ENCODE data around the gene HRC.
"Not testable (repeated sequence)": the region's sequence is repeated elsewhere in the genome, so short reads cannot be mapped to it uniquely, and the experiment has no call there.

HRC gene

DNA sequence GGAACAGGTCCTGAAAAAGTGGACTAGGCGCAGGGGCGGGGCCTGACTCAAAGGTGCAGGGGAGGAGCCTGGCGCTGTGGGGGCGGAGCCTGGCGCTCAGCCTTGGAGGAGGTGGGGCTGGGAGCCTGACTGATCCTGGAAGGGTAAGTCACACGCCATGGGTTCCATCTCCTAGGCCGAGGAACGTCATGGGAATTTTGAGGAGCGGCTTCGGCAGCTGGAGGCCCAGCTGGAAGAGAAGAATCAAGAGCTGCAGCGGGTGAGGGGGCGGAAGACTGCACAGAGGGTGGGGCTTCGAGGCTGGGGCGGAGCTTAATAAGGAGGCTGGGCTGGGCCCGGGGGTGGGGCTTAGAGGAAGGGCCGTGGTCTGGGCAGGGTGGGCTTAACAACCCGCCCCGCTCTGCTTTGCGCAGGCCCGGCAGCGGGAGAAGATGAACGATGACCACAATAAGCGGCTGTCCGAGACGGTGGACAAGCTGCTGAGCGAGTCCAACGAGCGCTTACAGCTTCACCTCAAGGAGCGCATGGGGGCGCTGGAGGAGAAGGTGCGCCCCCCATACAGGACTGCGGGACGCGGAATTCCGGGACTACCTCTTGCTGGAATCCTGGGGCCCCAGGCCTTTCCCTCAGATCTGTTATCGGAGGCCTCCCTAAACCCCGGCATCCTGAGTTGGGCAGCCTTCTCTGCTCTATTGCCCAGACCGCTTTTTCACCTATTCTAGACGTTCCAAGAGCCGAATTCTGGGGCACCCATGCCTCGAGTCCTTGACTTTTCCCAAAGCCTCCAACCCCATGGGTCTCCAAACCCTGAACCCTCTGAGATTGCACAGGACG lies 21.4 kb downstream of the HRC start:
- peak; percentile 92 for DNase-seq

GRCh38 chr19:49132974-49133609 lies 22.1 kb downstream of the HRC start:
- peak; percentile 51 for DNase-seq

- no peak for DNase-seq
These were observed 24.9 kb downstream of the HRC start for GRCh38 chr19:49130325-49130724.

DNA sequence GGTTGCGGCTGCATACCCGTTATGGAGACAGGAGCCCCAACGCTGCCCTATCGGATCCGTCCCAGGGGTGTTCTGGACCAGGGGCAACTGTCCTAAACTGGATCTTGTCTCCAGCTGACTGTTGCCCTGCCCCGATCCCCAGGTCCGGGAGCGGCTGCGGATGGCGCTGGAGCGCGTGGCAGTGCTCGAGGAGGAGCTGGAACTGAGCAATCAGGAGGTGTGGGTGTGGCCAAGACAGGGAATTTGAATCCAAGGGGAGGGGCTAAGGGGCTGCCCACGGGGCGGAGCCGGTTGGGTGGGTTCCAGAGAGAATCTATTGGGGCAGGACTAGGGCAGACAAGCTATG lies 26.0 kb downstream of the HRC start:
- no peak for DNase-seq

- no peak for DNase-seq
These were observed 26.5 kb downstream of the HRC start for GRCh38 chr19:49128545-49129237.

DNA sequence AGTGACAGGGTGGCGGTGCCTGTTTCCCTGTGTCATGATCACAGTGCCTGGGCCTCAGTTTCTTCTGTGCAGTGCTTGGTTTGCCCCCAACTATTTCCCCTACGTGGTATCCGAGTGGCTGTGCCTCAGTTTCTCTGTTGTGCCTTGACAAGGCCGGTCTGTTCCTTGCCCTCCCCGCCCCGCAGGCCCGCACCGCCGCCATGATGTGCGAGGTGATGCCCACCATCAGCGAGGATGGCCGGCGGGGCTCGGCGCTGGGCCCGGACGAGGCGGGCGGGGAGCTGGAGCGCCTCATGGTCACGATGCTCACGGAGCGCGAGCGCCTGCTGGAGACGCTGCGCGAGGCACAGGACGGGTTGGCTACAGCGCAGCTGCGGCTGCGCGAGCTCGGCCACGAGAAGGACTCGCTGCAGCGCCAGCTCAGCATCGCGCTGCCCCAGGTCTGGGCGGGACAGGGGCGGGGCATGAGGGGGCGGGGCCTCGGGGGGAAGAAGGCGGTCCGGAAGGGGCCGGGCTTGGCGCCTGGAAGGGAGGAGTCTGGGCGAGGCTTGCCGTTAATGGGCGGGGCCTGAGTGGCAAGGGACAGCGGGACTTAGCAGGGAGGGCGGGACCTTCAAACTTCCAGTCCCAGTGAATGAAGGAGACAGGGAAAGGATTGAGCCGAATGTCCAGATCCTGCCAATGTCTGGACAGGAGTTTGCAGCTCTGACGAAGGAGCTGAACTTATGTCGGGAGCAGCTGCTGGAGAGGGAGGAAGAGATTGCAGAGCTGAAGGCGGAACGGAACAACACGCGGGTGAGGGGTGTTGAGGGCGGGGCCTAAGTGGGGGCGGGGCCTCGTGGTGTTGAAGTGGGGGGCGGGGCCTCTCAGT lies 27.3 kb downstream of the HRC start:
- DNase-seq, result peak; percentile 99

- DNase-seq, result not testable (repeated sequence)
These were observed 28.0 kb downstream of the HRC start for GRCh38 chr19:49127225-49127624.

DNA sequence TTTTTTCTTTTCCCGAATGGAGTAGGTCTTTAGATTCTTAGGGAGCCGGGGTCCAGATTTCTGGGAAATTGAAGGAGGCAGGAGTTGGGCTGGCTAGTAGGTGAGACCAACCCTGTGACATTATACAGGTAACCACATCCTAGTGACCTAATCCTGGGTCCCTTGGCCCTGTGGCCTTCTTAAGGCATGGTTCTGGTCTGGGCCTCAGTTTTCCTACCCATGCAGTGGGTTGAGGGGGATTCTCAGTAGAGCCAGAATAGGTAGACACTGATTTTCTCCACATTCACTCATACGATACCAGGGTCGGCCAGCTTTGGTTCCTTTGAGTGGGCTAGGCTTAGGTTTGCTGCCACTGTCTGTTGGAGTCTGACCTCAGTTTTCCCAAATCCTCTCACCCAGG lies 28.6 kb downstream of the HRC start:
- no peak for DNase-seq

- peak; percentile 51 for DNase-seq
These were observed 30.0 kb downstream of the HRC start for GRCh38 chr19:49125025-49125731.

DNA sequence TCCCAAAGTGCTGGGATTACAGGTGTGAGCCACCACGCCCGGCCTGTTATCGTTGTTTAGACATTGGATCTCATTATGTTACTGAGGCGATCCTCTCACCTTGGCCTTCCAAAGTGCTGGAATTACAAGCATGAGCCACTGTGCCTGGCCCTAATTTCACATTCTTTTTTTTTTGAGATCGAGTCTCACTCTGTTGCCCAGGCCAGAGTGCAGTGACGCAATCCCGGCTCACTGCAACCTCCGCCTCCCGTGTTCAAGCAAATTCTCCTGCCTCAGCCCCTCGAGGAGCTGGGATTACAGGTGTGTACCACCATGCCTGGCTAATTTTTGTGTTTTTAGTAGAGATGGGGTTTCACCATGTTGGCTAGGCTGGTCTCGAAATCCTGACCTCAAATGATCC lies 31.9 kb downstream of the HRC start:
- DNase-seq, result not testable (repeated sequence)

DNA sequence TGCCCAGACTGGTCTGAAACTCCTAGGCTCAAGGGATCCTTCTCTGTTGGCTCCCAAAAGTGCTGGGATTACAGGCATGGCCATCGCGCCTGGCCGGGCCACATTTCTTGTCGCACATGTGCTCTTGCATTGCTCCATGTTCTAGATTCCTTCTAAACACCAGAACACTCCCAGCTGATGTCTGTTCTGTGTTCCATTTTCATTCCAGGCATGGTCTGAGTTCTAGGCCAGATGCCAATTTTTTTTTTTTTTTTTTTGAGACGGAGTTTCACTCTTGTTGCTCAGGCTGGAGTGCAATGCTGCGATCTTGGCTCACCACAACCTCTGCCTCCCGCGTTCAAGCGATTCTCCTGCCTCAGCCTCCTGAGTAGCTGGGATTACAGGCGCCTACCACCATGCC lies 33.4 kb downstream of the HRC start:
- not testable (repeated sequence) for DNase-seq

DNA sequence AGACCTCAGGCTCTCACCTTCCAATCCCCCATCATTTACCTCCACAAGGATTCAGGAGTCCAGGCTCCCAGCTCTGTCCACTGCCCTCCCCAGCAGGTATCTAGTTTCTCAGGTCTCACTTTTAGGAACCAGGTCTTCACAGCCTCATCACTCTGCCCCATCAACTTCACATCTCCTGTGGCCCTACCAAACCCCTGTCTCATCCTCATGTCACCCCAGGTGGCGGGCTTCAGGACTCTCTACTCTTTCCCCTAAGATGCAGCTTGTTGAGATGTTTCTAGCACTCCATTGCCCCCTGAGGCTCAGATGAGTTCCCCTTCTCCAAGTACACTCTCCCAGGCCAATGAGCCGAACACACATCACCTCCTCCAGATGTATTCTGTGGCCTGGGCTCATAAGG lies 34.3 kb downstream of the HRC start:
- DNase-seq, result no peak

DNA sequence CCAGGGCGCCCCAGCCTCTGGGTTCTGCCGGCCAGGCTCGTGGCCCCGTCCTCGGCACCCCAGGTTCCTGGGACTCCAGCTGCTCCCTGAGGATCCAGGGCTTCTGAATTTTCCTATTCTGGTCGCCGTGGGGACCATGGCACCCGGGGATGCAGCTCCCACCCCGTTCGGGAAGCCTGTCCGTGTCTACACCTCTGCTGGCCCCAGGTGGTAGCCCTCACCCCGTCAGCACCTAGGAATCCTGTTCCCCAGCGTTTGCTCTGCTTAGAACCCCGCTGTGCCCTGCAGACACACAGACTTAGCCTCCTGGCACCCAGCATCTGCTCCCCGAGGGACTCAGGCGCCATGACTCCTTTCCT lies 34.9 kb downstream of the HRC start:
- no peak for DNase-seq

DNA sequence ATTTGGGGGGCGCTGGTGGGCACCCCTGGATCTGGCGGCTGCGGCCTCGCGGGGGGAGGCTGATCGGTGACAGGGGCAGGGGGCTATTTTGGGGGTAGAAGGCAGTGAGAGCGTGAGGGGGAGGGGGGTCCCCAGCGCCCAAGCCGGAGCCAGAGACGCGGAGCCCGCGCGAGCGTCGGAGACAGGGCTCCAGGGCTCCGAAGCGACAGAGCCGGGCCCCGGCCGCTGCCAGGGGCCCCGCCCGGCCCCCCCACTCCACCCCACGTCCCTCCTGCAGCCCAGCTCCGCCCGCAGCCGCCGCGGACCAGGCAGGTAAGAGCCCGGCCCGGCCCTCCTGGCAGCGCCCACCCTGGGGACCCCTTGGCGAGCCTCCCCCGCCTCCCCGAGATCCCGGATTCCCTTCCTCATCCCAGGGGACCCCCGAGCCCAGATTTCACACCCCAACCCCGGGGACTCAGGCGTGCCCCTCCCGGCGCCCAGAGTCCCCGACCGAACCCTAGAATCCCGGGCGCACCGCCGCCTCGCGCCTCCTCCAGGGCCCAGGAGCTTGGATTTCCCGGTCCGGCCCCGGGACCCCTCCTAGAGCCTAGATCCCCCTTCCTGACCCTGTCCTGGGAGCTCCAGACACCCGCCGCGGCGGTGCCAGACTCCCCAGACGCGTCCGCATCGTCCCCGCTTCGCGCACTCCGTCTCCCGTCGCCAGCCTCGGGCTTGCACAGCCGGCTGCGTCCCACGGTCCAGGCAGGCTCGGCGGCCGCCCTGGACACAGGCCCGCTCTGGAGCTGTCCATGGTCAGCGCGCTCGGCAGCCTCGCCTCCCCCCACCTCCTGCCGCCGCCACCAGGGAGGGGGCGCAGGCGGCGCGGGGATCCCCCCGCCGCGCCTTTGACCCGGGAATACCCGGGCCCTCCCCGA lies 35.5 kb downstream of the HRC start, which contains the start of gene PPFIA3:
TSS of gene PPFIA3 (plus strand) at position 134 of the 914 bp plus-strand sequence. CDS start 8,330 bp downstream, outside the sequence.
- peak; percentile 73 for DNase-seq

- peak; percentile 98 for DNase-seq
These were observed 36.4 kb downstream of the HRC start, which contains the start of gene C19orf73 for GRCh38 chr19:49118565-49119410. C19orf73 (minus strand) TSS chr19:49119143; CDS start chr19:49119022, 121 bp downstream.

DNA sequence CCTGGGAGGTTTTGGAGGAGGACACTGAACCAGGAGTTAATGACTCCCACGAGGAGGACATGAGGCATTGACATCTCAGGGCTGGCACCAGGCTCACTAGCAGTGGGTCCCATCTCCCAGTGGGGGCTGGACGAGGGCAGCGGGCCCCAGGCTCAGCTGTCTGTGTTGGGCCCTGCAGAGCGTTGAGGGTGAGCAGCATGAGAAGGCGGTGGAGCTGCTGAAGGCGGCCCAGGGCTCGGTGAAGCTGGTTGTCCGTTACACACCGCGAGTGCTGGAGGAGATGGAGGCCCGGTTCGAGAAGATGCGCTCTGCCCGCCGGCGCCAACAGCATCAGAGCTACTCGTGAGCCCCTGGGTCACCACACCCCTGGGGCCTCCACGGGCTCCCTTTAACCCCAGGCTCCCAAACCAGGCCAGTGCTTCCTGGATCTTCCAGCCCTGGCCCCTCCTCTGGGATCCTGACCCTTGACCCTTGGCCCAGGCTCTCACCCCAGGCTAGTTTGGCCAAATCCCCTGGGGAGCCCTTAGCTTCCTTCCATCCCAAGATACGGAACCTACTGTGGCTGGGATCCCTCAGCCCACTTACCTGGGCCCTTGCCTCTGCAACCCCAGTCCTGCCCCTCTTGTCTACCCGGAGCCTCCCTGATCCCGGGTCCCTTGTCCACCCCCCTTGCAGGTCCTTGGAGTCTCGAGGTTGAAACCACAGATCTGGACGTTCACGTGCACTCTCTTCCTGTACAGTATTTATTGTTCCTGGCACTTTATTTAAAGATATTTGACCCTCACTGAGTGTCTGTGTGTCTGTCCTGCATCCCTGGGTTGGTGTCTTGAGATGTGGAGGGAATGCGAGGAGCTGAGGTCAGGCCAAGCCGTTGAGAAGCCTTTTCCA lies 37.3 kb downstream of the HRC start:
- no peak for DNase-seq

GRCh38 chr19:49116544-49116943 lies 38.7 kb downstream of the HRC start:
- peak; percentile 1 for DNase-seq

DNA sequence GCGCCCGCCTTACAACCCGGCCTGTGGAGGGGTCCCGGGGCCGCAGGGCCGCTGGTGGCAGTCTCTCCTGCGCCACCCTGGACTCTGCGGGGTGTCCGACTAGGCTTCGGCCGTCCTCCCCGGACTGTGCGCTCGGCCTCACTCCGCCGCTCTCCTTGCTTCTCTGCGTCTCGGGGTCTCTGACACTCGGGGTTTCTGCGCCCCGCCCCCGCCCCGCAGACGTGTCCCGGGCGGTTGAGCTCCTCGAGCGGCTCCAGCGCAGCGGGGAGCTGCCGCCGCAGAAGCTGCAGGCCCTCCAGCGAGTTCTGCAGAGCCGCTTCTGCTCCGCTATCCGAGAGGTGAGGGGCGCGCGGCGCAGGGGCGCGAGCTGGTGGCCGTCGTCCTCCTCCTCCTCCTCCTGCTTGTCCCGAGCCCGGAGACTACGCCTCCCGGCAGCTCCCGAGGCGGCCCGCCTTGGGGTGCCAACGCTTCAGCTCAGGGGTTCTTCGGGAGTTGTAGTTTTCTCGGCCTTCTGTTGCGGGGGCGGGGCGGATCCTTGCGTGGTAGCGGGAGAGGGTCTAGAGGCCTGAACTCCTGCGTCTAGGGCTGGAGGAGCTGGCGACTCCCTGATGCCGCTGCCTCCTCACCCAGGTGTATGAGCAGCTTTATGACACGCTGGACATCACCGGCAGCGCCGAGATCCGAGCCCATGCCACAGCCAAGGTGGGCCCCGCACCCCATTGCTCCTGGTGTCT lies 40.4 kb downstream of the HRC start:
- DNase-seq, result peak; percentile 88

Data from eye (tissue), 1 donor.